K562 (cell line): ENCODE results near the gene RTBDN. TPM values are rescaled to one million over a fixed set of nuclear protein-coding genes. Genes with fewer than 3 reads are reported as not detected.

Experiments used
- ARID4B ChIP-seq: sonication (generic); formaldehyde crosslinking; IDR thresholded peaks from 2 replicates; pipeline ENCODE4 v1.8.0; 2022; ENCODE audit warnings: mild to moderate bottlenecking, missing genetic modification reagents
- CBFB ChIP-seq: sonication (generic); formaldehyde crosslinking; IDR thresholded peaks from 2 replicates; pipeline ENCODE4 v1.4.0; 2020; ENCODE audit warnings: mild to moderate bottlenecking, missing genetic modification reagents
- CHD4 ChIP-seq: fragments of 200-600 bp; sonication (generic); IDR thresholded peaks from 3 replicates; pipeline ENCODE4 v1.6.1; 2012; ENCODE audit warnings: low read depth, mild to moderate bottlenecking, mixed read lengths, low read length, inconsistent platforms; ENCODE audit not compliant: insufficient read depth, insufficient replicate concordance, poor library complexity, severe bottlenecking
- MTF1 ChIP-seq: fragments of 250-450 bp; sonication (Bioruptor Pico); IDR thresholded peaks from 2 replicates; pipeline ENCODE4 v1.9.0; 2021; ENCODE audit warnings: moderate library complexity, mild to moderate bottlenecking, inconsistent platforms, borderline replicate concordance
- RBM34 ChIP-seq: fragments of 200-400 bp; formaldehyde crosslinking; IDR thresholded peaks from 2 replicates; pipeline ENCODE4 v1.6.1; 2018; ENCODE audit warnings: low read length, borderline replicate concordance; ENCODE audit not compliant: insufficient read depth
- REST ChIP-seq, 2 experiments: fragments of 450-650 bp; formaldehyde crosslinking in 1 of 2; IDR thresholded peaks; 2 replicates each; pipeline versions ENCODE4 v1.4.0 to v1.6.1; 2014 to 2020; ENCODE audit warnings: mild to moderate bottlenecking in 2 of 2, borderline replicate concordance in 1 of 2, low read depth in 1 of 2
- ZBTB1 ChIP-seq: sonication (generic); formaldehyde crosslinking; IDR thresholded peaks from 2 replicates; pipeline ENCODE4 v1.8.1; 2023; ENCODE audit warnings: missing genetic modification reagents, low read depth, mild to moderate bottlenecking, borderline replicate concordance
- ZBTB5 ChIP-seq: fragments of 450-650 bp; IDR thresholded peaks from 2 replicates; pipeline ENCODE4 v1.6.1; 2017; ENCODE audit warnings: antibody characterized with exemption
- polyA plus RNA-seq, 8 experiments: library from polyadenylated mRNA; depleted of rRNA in 4 of 8; stranded (reverse) in 5 of 8; unstranded in 3 of 8; fragments of >200 nt; fragmentation: Nextera tagmentation in 2 of 8; fragmentation: Illumina TruSeq in 1 of 8; extraction: Ambion mirVana in 2 of 8; extraction: Trizol in 1 of 8; gene quantifications; 2 replicates each; pipeline versions ENCODE4 v1.2.1 to v1.2.3, GENCODE V29; 2011 to 2014; ENCODE audit warnings: inconsistent platforms in 1 of 8, missing spikeins in 1 of 8
- total RNA-seq, 7 experiments: library from RNA; depleted of rRNA in 6 of 7; stranded (reverse); fragments of >200 nt in 6 of 7; fragmentation: Illumina TruSeq in 2 of 7; extraction: Trizol in 2 of 7; gene quantifications; 2 replicates each; pipeline versions ENCODE4 v1.2.1 to v1.2.3, GENCODE V29; 2011 to 2021; ENCODE audit warnings: low replicate concordance in 1 of 7

RTBDN gene
- total and polyA plus RNA-seq, 9 of the 15 experiments (the other 6 are each of a cell fraction or from before 2014, with no cell fraction given), result 0.20 to 2.3 (median 0.72) TPM; not detected in 1

GRCh38 chr19:12782424-12783290 is 51.7 kb downstream of the RTBDN start (continued):
- TF ChIP-seq ARID4B (CRISPR knock-in tag) (peak; percentile 81), RBM34 (no peak), CBFB (CRISPR knock-in tag) (no peak), ZBTB1 (CRISPR knock-in tag) (peak; percentile 78), ZBTB5 (no peak), CHD4 (peak; percentile 21), MTF1 (CRISPR knock-in tag) (no peak), REST (IDR thresholded peaks at IDR 0.05; ENCODE audit: borderline replicate concordance) (peak; percentile 30; the same call in 1 of the 2 replicates), REST (CRISPR knock-in tag; IDR thresholded peaks at IDR 0.05; ENCODE audit: low read depth) (no peak; the same call in 1 of the 2 replicates)
